ENCODE data around the gene COMT.
"Not testable (repeated sequence)": the region's sequence is repeated elsewhere in the genome, so short reads cannot be mapped to it uniquely, and the experiment has no call there.

Gene COMT

DNA sequence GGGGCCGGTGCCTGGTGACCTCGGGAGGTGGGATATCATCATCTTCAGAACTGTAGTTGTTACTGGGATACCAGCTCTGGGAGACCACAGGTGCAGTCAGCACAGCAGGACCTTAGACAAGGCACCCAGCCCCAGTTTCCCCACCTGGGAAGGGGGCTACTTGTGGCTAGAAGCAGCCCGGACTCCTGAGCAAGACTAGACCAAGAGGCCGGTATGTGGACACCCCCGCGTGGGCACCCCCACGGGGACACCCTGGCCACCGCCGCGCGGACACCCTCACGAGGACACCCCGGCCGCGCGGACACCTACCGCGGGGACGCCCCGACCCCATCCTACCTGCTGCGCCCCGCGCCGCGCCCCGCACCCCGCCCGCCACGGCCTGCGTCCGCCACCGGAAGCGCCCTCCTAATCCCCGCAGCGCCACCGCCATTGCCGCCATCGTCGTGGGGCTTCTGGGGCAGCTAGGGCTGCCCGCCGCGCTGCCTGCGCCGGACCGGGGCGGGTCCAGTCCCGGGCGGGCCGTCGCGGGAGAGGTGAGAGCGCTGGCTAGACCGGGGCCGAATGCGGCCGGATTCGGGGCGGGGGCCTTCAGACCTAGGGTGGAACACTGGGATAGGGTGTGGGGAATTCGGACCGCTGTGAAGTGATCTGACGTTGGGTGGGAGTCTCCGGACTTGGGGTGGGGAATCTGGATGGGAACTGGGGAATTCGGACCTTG is at the start of gene COMT, which contains the start of gene TXNRD2:
Gene COMT (plus strand): TSS at position 408 of the 718 bp plus-strand sequence. CDS start 20,755 bp downstream, outside the sequence.
Gene TXNRD2 (minus strand): TSS at position 454 of the 718 bp plus-strand sequence. CDS start 15 bp downstream, at position 439.
- DNase-seq (ENCODE audit: low spot score) (peak; percentile 35), FAIRE-seq (no peak)

DNA sequence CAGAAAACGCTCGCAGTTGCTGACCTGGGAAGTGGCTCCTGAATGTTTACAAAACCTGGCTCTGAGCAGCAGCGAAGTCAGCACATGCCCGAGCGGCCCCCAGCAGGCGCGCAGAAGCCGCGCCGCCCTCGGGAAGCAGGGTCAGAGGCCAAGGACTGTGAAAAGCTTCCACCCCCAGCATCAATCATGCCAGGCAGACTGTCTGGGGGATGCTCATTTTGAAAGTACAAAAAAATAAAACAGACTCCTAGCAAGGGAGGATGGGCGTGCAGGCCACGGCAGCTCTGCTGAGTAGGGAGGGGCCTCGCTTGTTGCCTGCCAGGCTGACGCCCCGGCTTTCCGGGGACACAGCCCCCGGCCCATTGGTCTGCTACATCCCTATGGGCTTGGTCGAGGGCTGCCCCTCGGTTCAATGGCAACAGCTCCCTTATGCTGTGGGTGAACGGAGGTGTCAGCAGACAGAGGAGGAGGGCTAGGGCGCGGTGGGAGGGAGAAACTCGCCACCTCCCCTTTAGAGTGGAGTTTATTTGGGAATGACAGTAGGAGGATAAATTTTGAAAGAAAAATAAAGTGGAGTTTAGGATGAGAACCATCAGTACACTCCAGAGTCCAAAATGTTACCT is 49.2 kb upstream of the COMT start:
- FAIRE-seq, result no peak

DNA sequence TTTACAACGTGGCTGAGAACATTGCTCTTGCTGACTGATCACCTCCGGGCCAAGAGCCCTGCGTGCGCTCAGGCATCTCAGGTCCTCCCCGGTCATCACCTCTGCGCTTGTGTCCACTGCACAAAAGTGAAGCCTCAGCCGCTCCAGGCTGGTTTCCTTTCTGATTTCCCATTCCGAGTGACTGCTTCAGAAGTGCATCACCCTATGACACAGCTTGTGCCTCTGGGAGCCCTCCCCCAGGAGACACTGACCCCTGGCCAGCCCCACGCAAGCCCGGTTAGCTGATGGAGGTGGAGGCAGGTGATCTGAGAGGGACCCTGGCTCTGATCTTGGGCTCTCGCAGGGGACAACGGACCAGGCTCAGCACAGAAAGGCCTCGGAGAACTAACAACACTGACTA is 48.6 kb upstream of the COMT start:
- FAIRE-seq (no peak), DNase-seq (ENCODE audit: low spot score) (peak; percentile 73)

More for the DNA sequence above, 49.2 kb upstream of the COMT start:
- DNase-seq (ENCODE audit: low spot score), result no peak

DNA sequence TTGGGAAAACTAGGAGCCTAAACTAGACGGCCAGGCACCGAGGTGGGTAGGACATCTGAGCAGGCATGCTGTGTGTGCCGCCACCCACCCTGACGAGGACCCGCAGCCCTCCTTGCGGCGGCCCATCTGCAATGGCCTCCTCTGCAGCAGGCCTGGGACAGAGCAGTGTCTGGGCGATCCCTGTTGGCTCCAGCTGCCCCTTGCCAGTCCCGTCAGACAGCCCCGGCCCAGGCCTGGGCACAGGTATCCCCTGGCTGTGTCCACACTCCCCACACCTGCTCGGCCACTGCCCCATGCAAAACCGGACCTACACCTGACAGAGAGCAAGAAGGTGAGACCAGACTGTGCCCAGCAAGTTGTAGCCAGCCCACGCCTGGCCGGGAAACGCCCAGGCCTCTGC is 48.2 kb upstream of the COMT start:
- no peak for FAIRE-seq
- DNase-seq (ENCODE audit: low spot score), result no peak

DNA sequence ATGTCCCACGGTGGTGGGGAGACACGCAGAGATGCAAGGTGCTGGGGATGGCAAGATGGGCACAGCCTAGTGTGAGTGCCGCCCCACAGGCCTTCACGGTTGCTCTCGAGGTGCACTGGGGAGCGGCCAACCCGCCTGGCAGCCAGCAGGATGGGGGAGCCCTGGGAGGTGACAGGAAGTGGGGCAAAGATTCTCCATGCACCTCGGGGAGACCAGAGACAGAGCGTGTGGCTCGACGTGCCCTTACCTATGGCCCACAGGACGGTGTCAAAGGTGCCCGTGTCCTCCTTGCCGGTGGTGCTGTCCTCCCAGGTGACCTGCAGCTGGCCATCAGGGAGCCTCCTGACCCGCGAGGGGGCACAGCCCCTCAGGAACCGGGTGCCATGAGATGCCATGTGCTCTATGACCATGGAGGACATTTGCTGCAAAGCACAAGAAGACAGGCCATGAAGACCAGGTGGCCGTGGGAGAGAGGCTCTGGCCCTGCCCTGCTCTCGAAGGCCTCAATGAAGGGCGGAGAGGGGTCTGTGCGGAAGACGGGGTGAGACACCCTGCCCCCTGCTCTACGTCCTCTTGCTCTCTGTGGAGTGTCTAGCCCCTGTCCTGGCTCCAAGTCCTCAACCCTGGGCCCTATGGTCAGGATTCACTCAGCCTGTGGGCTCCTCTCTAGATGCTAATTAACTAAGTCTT is 46.3 kb upstream of the COMT start:
- FAIRE-seq (no peak), DNase-seq (ENCODE audit: low spot score) (no peak)

DNA sequence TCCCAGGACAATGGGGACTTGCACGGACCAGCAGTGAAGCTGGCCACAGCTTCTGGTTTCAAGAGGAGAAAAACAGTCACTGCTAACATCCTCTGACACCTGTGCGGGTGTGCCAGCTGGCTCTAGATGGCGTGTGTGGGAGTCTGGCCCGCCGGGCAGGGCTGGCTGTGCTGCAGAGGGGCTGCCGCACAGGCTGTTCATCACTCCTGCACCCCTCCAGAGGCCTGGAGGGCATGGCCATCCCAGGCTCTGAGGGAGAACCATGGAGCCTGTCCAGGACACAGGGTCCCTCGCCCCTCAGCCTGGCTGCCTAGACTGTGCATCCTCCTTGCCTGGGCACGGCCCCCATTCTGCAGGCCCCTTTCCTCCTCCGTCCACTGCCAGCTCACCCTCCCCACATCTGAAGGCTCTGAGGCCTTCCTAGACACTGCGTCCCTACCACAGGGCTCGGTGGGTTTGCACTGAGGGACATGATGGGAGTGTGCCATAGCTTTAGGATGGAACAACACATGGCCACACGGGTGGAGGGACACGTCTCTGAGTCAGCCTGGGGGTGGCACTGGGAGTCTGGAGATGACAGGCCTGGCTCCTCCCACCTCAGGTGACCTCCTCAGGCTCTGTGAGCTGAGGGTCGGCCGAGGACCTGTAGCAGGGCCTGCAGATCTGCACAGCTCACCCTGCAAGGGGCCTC is 44.8 kb upstream of the COMT start:
- FAIRE-seq, result no peak

DNA sequence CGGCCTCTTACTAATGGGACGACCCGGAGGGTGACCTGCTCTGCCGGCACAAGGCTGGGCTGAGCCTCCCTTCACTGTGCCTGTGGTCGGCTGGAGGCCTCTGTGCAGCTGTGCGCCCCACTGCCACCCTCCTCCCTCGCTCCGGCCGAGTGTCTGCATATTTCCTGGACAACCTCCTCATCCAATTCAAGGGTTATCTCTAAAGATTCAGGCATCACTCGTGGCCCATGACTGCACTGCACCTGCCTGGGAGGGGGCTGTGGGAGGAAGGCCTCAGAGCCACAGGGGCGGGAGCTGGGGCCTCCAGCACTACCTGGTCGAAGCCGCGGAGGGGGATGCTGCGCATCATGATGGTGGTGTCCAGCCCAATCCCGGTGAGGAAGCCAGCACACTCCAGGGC is 43.8 kb upstream of the COMT start:
- DNase-seq (ENCODE audit: low spot score) (no peak), FAIRE-seq (no peak)

More for the DNA sequence above, 44.8 kb upstream of the COMT start:
- no peak for DNase-seq (ENCODE audit: low spot score)

DNA sequence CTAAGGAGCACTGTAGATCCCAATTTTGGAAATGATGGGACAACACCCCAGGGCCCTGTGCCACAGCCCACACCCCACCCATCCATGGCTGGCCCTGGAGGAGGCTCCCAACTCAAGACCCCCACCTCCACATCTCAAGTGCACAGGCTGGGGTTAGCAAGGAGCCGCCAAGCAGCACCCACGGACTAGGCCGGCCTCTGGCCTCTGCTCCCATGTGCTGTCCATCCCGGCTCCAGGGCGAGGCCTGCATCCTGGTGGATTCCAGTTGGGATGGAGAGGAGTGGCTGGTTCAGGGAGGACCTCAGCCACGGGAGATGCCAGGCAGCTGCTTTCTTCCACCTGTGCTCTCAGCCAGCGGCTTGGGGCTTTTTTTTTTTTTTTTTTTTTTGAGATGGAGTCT is 43.4 kb upstream of the COMT start:
- no peak for FAIRE-seq
- no peak for DNase-seq (ENCODE audit: low spot score)

DNA sequence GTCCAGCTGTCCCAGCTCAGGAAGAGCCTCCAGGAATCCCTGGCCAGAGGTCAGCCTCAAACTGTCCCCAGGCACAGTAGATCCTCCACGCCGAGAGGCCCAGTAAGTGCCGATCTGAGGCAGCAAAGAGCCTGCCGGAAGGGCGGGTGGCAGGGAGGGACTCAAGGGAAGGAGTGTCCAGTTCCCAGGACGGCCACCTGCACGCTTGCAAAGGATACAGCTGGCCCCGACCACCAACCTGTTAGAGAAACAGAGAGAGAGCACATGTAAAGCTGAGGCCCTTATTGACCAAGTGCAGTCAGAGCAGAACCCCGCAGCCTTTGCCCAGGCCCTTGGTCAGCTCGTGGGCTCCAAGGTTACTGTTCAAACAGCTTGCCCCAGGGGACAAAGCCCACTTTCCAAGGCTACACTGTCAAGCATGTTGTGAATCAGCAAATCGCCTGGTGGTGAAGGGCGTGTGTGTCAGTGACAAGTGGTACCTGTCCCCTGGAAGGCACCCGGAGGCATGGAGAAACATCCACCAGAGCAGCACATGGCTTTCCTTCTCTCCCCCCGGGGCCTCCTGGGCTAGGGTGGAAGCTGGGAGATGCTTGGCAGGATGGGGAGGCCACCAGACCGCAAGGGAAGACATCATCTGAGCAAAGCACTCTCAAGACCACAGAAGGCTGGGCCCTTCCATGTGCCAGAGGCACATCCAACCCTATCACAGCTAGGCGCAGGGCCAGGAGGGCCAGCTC is 42.6 kb upstream of the COMT start:
- FAIRE-seq, result no peak
- no peak for DNase-seq (ENCODE audit: low spot score)

DNA sequence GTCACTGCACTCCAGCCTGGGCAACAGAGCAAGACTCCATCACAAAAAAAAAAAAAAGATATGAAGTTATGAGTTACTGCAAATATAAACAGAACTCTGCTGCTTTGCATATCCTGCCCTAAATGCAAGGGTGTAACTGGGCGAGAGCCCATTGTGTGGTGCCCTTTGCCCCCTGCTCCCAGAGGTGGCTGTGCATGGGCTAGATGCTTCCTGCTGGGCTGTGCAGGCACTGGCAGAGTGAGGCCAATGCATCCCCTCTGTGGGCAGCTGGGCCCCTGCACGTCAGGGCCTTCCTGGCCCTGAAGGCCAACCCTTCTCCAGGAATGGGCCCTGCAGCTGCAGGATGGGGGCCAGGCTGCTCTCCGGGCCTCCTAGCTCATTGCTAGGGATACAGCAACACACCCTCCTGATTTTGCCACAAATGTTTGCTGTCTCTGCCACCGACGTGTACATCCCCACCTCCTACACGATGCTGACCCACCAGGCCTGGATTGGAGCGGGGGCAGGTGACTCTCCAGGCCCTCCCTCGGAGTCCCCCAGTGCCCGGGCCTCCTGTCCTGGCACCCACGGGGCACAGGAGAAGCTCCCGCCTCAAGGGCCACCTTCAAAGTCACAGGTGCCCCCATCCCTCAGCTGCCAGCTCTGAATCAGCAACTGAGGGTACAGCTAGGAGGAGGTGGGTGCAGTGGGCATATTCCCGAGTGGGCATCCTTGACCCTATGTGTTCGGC is 40.7 kb upstream of the COMT start:
- FAIRE-seq, result no peak
- no peak for DNase-seq (ENCODE audit: low spot score)

DNA sequence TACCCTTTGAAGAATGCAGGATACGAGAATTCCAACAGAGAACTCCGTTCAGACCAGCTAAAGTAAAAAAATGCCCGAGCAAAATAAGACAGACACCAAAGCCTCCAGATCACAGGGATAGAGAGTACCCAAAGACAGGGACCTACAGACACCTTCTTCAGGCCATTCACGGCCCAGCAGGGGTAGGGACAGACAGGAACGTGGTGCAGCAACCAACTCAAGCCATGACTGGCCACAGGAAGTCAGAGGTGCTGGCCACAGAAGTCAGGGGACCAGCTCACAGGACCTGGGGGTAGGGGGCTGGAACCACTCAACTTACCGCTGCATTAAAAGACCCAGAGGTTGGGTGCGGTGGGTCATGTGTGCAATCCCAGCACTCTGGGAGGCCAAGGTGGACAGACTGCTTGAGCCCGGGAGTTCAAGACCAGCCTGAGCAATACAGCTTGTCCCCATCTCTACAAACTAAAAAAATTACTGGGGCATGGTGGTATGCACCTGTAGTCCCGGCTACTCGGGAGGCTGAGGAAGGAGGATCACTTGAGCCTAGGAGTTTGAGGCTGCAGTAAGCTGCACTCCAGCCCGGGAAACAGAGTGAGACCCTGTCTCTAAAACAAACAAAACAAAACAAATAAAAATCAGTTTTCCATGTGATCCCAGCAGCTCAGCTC is 39.9 kb upstream of the COMT start:
- no peak for DNase-seq (ENCODE audit: low spot score)
- FAIRE-seq, result no peak

DNA sequence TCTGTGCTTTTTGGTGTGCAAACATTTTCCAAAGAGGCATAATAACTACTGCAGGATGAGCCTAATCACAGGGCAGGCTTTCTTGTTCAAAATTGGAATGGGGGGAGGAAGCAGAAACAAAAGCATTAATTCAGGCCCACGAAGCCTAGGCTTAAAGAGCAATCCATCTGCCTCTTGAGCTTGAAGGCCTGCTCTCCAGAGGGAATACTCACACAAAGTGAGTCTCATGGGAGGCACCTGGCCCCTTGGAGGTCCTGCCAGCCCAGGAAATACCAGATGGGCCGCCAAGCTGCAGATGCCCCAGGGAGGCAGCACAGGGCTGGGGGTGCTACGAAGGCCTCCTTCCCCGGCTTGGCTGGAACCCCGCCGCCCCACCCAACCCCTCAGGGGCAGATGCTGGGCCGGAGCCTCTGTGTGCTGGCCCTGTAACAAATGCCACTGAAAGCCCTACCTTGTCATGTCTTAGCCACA is 39.3 kb upstream of the COMT start:
- FAIRE-seq (no peak), DNase-seq (ENCODE audit: low spot score) (no peak)

DNA sequence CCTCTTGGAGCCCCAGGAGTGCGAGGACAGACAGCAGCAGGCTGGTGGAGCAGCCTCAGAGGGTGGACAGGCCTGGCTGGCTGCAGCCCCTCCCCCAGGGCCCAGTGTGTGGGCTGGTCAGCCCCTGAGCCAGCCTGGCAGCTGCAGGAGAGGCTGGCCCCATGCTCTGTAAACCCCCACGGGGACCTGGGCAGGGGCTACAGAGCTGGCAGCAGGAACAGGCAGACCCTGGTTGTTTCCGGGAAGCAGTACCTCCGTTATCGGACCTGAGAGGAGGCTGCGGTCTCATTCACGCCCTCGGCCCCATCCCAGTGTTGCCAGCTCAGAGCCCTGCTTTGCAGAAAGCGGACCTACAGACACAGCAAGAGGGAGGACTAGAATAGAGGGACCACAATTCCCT is 38.5 kb upstream of the COMT start:
- FAIRE-seq, result no peak
- DNase-seq (ENCODE audit: low spot score), result no peak

DNA sequence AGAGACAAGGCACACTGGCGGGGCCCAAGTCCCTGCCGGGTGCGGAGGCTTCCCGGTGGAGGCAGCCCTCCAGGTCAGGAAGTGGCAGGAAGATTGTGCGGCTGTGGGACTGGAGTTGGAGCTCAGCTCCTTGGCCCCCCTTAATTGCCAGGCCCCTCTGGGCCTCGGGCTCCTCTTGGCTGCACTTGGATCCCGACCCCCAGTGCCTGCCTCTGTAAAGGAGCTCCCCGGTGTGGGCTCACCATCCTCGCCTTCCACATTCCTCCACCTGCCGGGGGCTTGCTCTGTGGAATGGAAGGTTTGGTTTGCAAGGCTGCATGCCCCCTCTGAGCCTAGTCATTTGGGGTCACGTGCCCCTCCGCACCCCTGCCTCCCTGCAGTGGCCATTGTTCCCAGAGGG is 38.1 kb upstream of the COMT start:
- DNase-seq (ENCODE audit: low spot score) (no peak), FAIRE-seq (no peak)

DNA sequence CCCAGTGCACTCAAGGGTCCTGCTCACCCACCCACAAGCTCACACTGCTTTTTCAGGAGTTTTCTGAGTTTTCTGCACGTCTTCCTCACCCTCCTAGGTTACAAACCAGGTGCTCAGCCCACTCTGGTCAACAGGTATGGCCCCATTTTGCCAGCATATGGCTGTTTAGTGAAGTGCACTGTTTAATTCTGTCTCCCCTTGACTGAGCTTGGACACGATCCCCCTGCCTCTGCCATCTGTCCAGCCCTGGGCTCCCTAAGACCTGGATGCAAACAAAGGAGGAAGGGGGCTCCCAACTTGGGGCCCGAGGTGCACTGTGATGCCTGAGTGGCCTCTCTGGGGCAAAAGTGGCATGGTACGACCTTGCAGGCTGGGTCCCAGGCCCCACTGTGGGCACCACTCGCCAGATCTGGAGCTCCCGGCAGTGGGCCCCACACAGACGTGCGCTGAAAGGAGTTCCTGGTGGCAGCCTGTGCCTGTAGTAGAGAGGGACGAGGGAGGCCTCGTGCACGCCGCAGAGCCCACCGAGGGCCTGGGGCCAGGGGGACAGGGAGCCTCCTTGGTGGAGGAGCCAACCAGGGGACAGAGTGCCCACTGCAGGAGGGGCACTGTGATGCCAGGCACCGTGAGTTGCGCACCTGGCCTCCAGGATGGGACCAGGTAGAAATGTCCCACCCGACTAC is 37.3 kb upstream of the COMT start:
- no peak for DNase-seq (ENCODE audit: low spot score)
- FAIRE-seq, result no peak

DNA sequence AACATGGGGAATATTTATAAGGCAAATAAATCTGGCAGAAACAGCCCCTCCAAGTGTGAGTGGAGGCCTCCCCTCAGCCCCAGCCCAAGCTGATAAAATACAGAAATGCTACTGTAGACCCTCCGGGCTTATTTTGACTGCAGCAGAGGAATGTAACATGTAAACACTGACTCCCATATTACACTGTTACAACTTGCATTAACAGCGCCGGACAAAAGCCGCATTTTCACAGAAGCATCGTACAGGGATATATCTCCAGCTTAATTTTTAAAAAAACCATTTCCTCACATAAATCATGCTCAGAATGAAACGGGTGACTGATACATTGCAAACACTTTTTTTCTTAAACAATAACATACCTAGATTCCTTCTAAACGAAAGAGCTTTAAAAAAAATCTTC is 36.6 kb upstream of the COMT start:
- FAIRE-seq (no peak), DNase-seq (ENCODE audit: low spot score) (no peak)

DNA sequence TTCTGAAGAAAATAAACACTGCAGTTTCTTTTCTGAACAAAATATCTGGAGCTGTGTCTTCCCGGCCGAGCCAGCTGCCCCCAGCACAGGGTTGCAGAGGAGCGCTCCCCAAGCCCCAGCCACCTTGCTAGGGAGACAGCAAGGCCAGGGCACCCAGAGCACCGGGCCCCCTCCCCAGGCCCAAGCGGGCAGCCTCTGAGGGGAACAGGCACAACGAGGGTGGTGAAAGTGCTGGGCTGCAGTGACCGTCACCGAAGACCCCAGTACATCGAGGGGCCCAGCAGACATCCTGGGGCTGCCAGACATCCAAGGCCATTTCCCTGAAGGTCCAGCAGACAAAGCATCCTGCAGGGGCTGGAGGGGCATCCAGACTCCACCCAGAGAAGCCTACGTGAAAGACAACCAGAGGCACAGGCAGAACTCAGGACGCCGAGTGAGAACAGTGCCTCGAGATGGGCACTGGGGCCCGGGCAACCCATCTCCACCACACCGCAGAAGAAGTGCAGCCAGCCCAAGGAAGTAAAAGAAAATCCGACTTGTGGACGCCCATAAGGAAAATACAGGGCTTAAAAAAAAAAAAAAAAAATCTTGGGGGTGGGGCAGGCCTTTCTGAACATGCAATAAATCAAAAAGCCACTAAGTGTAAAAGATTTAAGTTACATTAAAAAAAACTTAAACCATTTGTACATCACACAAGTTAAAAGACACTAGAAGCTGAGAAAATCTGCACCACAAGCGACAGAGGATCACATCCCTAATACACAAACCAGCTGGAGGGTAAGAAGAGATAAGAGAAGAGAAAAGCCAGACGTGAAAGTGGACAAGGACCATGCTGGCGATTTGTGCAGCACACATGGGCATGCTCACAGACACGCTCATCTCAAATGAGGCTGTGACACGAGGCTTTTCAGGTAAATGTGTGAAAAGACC is 36.0 kb upstream of the COMT start:
- no peak for FAIRE-seq
- DNase-seq (ENCODE audit: low spot score), result no peak

DNA sequence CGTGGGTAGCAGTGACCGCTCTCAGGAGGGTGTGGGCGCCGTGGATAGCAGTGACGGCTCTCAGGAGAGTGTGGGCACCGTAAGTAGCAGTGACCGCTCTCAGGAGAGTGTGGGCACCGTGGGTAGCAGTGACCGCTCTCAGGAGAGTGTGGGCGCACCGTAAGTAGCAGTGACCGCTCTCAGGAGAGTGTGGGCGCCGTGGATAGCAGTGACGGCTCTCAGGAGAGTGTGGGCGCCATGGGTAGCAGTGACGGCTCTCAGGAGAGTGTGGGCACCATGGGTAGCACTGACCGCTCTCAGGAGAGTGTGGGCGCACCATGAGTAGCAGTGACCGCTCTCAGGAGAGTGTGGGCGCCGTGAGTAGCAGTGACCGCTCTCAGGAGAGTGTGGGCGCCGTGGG is 34.7 kb upstream of the COMT start:
- FAIRE-seq; DNase-seq (ENCODE audit: low spot score): not testable (repeated sequence)
